Measurements from ENCODE around the gene PDE7B.

DNA sequence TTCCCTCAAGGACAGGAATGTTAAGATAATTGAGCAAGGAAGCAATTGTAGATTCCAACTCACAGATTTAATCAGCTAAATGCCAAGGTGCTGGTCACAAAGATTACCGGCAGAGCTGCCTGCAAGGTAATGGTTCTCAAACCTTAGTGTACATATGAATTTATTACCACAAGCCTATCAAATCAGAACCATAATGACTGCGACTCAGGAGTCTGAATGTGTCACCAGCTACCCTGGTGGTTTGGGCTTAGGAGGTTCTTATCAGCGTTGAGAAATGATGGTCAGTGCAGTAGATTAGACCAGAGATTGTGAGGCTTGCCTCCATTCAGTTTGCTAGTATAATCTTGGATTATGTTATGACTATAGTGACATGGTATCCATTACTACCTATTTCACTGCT is 319.7 kb downstream of the PDE7B start:
- no peak for TF ChIP-seq EZH2 (IDR thresholded peaks at IDR 0.05; ENCODE audit: borderline replicate concordance, low read length)
- TF ChIP-seq, protein P1, sequence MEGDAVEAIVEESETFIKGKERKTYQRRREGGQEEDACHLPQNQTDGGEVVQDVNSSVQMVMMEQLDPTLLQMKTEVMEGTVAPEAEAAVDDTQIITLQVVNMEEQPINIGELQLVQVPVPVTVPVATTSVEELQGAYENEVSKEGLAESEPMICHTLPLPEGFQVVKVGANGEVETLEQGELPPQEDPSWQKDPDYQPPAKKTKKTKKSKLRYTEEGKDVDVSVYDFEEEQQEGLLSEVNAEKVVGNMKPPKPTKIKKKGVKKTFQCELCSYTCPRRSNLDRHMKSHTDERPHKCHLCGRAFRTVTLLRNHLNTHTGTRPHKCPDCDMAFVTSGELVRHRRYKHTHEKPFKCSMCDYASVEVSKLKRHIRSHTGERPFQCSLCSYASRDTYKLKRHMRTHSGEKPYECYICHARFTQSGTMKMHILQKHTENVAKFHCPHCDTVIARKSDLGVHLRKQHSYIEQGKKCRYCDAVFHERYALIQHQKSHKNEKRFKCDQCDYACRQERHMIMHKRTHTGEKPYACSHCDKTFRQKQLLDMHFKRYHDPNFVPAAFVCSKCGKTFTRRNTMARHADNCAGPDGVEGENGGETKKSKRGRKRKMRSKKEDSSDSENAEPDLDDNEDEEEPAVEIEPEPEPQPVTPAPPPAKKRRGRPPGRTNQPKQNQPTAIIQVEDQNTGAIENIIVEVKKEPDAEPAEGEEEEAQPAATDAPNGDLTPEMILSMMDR (IDR thresholded peaks at IDR 0.05; ENCODE audit: low read length): no peak

Data from OCI-LY1 (cell line).